Measurements from ENCODE around the gene MYH14. TPM values are rescaled to one million over a fixed set of nuclear protein-coding genes. Genes with fewer than 3 reads are reported as not detected.
"Not testable (repeated sequence)": the region's sequence is repeated elsewhere in the genome, so short reads cannot be mapped to it uniquely, and the experiment has no call there.

MYH14 gene
- total RNA-seq, 1 donor = not detected

GRCh38 chr19:50344661-50345318 lies 141.4 kb downstream of the MYH14 start:
- TF ChIP-seq, protein P1, sequence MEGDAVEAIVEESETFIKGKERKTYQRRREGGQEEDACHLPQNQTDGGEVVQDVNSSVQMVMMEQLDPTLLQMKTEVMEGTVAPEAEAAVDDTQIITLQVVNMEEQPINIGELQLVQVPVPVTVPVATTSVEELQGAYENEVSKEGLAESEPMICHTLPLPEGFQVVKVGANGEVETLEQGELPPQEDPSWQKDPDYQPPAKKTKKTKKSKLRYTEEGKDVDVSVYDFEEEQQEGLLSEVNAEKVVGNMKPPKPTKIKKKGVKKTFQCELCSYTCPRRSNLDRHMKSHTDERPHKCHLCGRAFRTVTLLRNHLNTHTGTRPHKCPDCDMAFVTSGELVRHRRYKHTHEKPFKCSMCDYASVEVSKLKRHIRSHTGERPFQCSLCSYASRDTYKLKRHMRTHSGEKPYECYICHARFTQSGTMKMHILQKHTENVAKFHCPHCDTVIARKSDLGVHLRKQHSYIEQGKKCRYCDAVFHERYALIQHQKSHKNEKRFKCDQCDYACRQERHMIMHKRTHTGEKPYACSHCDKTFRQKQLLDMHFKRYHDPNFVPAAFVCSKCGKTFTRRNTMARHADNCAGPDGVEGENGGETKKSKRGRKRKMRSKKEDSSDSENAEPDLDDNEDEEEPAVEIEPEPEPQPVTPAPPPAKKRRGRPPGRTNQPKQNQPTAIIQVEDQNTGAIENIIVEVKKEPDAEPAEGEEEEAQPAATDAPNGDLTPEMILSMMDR (IDR thresholded peaks at IDR 0.05; ENCODE audit: insufficient read depth, low read length) = no peak
- DNase-seq (ENCODE audit: low read depth) = no peak
- no peak overlapping the region for H3K4me3 ChIP-seq (ENCODE audit: low read depth, low read length)

- not testable (repeated sequence) for H3K4me3 ChIP-seq (ENCODE audit: low read depth, low read length); DNase-seq (ENCODE audit: low read depth)
Observed at GRCh38 chr19:50347089-50347581, 143.7 kb downstream of the MYH14 start.

- H3K4me3 ChIP-seq (ENCODE audit: low read depth, low read length) = no peak overlapping the region
- DNase-seq (ENCODE audit: low read depth) = no peak
- TF ChIP-seq, protein P1 (IDR thresholded peaks at IDR 0.05; ENCODE audit: insufficient read depth, low read length) = no peak
Observed at GRCh38 chr19:50349277-50350057, 146.0 kb downstream of the MYH14 start.

DNA sequence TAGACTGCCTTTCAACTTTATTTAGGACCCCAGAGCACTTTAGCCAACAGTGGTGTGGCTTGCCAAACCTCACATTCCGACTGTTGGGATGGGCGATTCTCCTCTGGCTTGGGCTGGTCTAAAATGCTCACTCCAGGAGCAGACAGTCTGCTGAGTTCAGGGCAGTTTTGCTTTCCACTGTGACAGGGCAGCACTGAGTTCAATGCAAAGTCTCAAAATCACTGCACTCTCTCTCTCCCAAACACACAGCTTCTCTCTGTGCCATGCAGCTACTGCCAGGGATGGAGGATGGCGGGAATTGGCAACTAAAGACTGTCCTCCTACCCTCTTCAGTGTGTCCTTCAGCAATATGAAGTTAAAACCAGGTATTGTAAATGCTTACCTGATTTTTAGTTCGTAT lies 148.8 kb downstream of the MYH14 start:
- H3K4me3 ChIP-seq (ENCODE audit: low read depth, low read length) = no peak overlapping the region
- TF ChIP-seq, protein P1 (IDR thresholded peaks at IDR 0.05; ENCODE audit: insufficient read depth, low read length) = no peak
- no peak for DNase-seq (ENCODE audit: low read depth)

- not testable (repeated sequence) for DNase-seq (ENCODE audit: low read depth)
Observed at GRCh38 chr19:50353487-50353880, 150.1 kb downstream of the MYH14 start.

GRCh38 chr19:50356691-50357177 lies 153.3 kb downstream of the MYH14 start:
- no peak for DNase-seq (ENCODE audit: low read depth)
- H3K4me3 ChIP-seq (ENCODE audit: low read depth, low read length) = no peak overlapping the region
- TF ChIP-seq, protein P1 (IDR thresholded peaks at IDR 0.05; ENCODE audit: insufficient read depth, low read length) = no peak

More at GRCh38 chr19:50353487-50353880, 150.1 kb downstream of the MYH14 start:
- H3K4me3 ChIP-seq (ENCODE audit: low read depth, low read length) = not testable (repeated sequence)

DNA sequence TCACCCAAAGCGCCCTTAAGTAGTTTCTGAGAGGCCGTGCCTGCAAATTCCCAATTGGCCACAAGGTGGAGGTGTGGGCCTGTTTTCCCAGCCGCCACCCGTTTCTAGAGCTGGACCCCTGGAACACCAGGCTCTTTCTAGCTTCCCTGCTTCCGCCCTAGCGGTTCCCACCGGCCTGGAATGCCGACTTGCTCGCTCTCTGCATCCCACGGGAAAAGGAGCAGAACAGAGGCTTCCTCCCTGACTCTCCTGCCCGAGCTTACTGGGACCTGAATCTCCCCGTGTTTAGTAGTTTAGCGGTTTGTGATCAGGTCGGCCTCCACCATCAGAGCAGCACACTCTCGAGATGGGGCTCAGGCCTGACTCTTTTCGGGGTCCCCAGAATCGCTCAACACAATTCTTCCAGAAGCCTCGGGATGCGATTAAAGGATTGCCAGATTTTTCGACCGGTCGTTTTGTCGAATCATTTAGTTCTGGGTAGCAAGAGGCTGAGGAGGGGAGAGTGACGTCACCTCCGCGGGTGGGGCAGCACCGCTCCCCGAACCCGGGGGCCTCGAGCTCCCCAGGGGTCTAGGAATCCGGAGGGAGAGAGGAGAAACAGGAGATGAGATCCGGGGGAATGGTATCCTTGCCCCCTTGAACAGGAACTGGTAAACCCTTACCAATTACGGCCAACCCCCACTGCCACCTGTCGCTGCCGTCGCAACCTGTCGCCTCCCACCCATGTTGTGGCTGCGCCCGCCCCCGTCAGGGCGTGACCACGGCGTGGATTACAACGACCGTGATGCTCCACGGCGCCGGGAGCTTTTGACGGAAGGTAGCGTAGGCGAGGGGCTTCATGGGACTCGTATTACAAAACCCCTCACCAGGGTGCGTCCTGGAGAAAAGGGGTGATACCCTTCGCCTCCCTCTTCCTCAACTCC lies 154.0 kb downstream of the MYH14 start:
- H3K4me3 ChIP-seq (ENCODE audit: low read depth, low read length) = peak overlapping the region; percentile 56
- DNase-seq (ENCODE audit: low read depth) = peak; percentile 67
- TF ChIP-seq, protein P1 (IDR thresholded peaks at IDR 0.05; ENCODE audit: insufficient read depth, low read length) = peak; percentile 81

Data from fibroblast of the aortic adventitia (primary cell).